HepG2 (cell line): ENCODE results near the gene CCT6A. TPM values are rescaled to one million over a fixed set of nuclear protein-coding genes. Genes with fewer than 3 reads are reported as not detected.

Experiments
- ARHGAP35 ChIP-seq: sonication (generic); formaldehyde crosslinking; IDR thresholded peaks from 2 replicates; pipeline ENCODE4 v1.9.0; 2022; ENCODE audit warnings: mild to moderate bottlenecking, inconsistent platforms, moderate library complexity, missing genetic modification reagents, borderline replicate concordance
- BCLAF1 ChIP-seq: fragments of 450-650 bp; IDR thresholded peaks from 2 replicates; pipeline ENCODE4 v1.6.1; 2017; ENCODE audit warnings: mild to moderate bottlenecking
- BHLHE40 ChIP-seq: IDR thresholded peaks from 2 replicates; pipeline ENCODE4 v1.6.1; 2011; ENCODE audit warnings: low read length, improper control_type of control experiment
- CCDC6 ChIP-seq: sonication (generic); formaldehyde crosslinking; IDR thresholded peaks from 2 replicates; pipeline ENCODE4 v1.8.1; 2022; ENCODE audit warnings: mild to moderate bottlenecking, missing genetic modification reagents, moderate library complexity
- DR1 ChIP-seq: sonication (generic); formaldehyde crosslinking; IDR thresholded peaks from 2 replicates; pipeline ENCODE4 v1.8.0; 2021; ENCODE audit warnings: mild to moderate bottlenecking, missing genetic modification reagents, inconsistent platforms
- FOXO1 ChIP-seq: sonication (generic); formaldehyde crosslinking; IDR thresholded peaks from 2 replicates; pipeline ENCODE4 v1.4.0; 2020; ENCODE audit warnings: missing genetic modification reagents
- GPN1 ChIP-seq: sonication (generic); formaldehyde crosslinking; IDR thresholded peaks from 2 replicates; pipeline ENCODE4 v1.5.1; 2020; ENCODE audit warnings: missing genetic modification reagents, borderline replicate concordance
- IRF9 ChIP-seq: sonication (generic); formaldehyde crosslinking; IDR thresholded peaks from 2 replicates; pipeline ENCODE4 v1.8.0; 2022; ENCODE audit warnings: missing genetic modification reagents, mild to moderate bottlenecking, borderline replicate concordance
- ISL2 ChIP-seq: sonication (generic); formaldehyde crosslinking; IDR thresholded peaks from 2 replicates; pipeline ENCODE4 v1.5.0; 2020; ENCODE audit warnings: missing genetic modification reagents
- LRRFIP1 ChIP-seq: sonication (generic); formaldehyde crosslinking; conservative IDR thresholded peaks from 2 replicates; pipeline ENCODE4 v1.4.0; 2020; ENCODE audit warnings: missing genetic modification reagents
- NAIF1 ChIP-seq: sonication (generic); formaldehyde crosslinking; IDR thresholded peaks from 2 replicates; pipeline ENCODE4 v1.5.0; 2020; ENCODE audit warnings: mild to moderate bottlenecking, missing genetic modification reagents, borderline replicate concordance
- NKX3-1 ChIP-seq: sonication (generic); formaldehyde crosslinking; IDR thresholded peaks from 2 replicates; pipeline ENCODE4 v1.5.0; 2020; ENCODE audit warnings: missing genetic modification reagents
- PHF20 ChIP-seq: sonication (generic); formaldehyde crosslinking; IDR thresholded peaks from 2 replicates; pipeline ENCODE4 v1.5.0; 2020; ENCODE audit warnings: mild to moderate bottlenecking, missing genetic modification reagents
- SATB2 ChIP-seq: sonication (generic); formaldehyde crosslinking; IDR thresholded peaks from 2 replicates; pipeline ENCODE4 v1.5.0; 2020; ENCODE audit warnings: missing genetic modification reagents
- SKI ChIP-seq: fragments of 450-650 bp; IDR thresholded peaks from one replicate; pipeline ENCODE4 v1.6.1; 2018; ENCODE audit warnings: mild to moderate bottlenecking; ENCODE audit not compliant: partially characterized antibody
- ZC3H4 ChIP-seq: sonication (generic); formaldehyde crosslinking; IDR thresholded peaks from 2 replicates; pipeline ENCODE4 v1.4.0; 2020; ENCODE audit warnings: missing genetic modification reagents, borderline replicate concordance
- ZFP36L2 ChIP-seq: sonication (generic); formaldehyde crosslinking; IDR thresholded peaks from 2 replicates; pipeline ENCODE4 v1.4.0; 2020; ENCODE audit warnings: missing genetic modification reagents
- ZNF282 ChIP-seq: fragments of 450-650 bp; IDR thresholded peaks from 2 replicates; pipeline ENCODE4 v1.6.1; 2018; ENCODE audit not compliant: partially characterized antibody
- ZNF350 ChIP-seq: sonication (generic); formaldehyde crosslinking; IDR thresholded peaks from 2 replicates; pipeline ENCODE4 v1.4.0; 2020; ENCODE audit warnings: mild to moderate bottlenecking, low read depth, missing genetic modification reagents, borderline replicate concordance
- ZNF367 ChIP-seq: sonication (generic); formaldehyde crosslinking; IDR thresholded peaks from 2 replicates; pipeline ENCODE4 v1.4.0; 2020; ENCODE audit warnings: missing genetic modification reagents, borderline replicate concordance
- ZNF605 ChIP-seq: sonication (generic); formaldehyde crosslinking; IDR thresholded peaks from 2 replicates; pipeline ENCODE4 v1.8.0; 2022; ENCODE audit warnings: mild to moderate bottlenecking, missing genetic modification reagents
- polyA plus RNA-seq, 8 experiments: library from polyadenylated mRNA; depleted of rRNA in 3 of 8; stranded (reverse) in 7 of 8; unstranded in 1 of 8; fragments of >200 nt; fragmentation: Illumina TruSeq in 4 of 8; extraction: Trizol in 4 of 8; gene quantifications; 2 replicates each; pipeline versions ENCODE4 v1.2.1 to v1.2.3, GENCODE V29; 2011 to 2016; ENCODE audit warnings: low read depth in 4 of 8, missing spikeins in 1 of 8, mixed read lengths in 1 of 8; ENCODE audit not compliant: insufficient read depth in 1 of 8
- total RNA-seq, 5 experiments: library from RNA; depleted of rRNA; stranded (reverse); fragments of >200 nt; fragmentation: Illumina TruSeq; extraction: Trizol; gene quantifications; 2 replicates each; pipeline ENCODE4 v1.2.3, GENCODE V29; 2016; ENCODE audit warnings: low read depth in 1 of 5

Gene CCT6A
- total and polyA plus RNA-seq, 2 of the 13 experiments (the other 11 are each of a cell fraction or from before 2014, with no cell fraction given): 219 to 292 TPM

- TF ChIP-seq NKX3-1 (CRISPR knock-in tag) (peak; percentile 17; the same call in 1 of the 2 replicates), ZNF605 (CRISPR knock-in tag) (peak; percentile 96), BHLHE40 (no peak), NAIF1 (CRISPR knock-in tag) (peak; percentile 64), CCDC6 (CRISPR knock-in tag) (peak; percentile 58), LRRFIP1 (no peak), DR1 (CRISPR knock-in tag) (no peak; the same call in none of the 2 replicates), PHF20 (CRISPR knock-in tag) (peak; percentile 98), ZNF350 (CRISPR knock-in tag) (peak; percentile 88), ARHGAP35 (CRISPR knock-in tag) (peak; percentile 49; the same call in 1 of the 2 replicates), IRF9 (CRISPR knock-in tag) (peak; percentile 50; the same call in 1 of the 2 replicates), ZNF367 (CRISPR knock-in tag) (peak; percentile 85), SATB2 (CRISPR knock-in tag) (no peak), ZNF282 (no peak), ZFP36L2 (CRISPR knock-in tag) (no peak), ISL2 (CRISPR knock-in tag) (no peak), GPN1 (no peak), ZC3H4 (CRISPR knock-in tag) (no peak), BCLAF1 (no peak), SKI (no peak), FOXO1 (peak; percentile 60; the same call in 1 of the 2 replicates)
Measured at GRCh38 chr7:56106108-56107073, 54.8 kb downstream of the CCT6A start, which contains the start of gene CHCHD2 (continued).
